Body of pancreas (tissue), 4 donors: ENCODE data around the gene MARCO.

Experiments used
- CTCF ChIP-seq, 7 experiments: fragments of 450-650 bp in 4 of 7; fragments of 200-600 bp in 3 of 7; sonication (generic) in 3 of 7; IDR thresholded peaks; one replicate each; pipeline ENCODE4 v1.5.1; 2016 to 2019; ENCODE audit warnings: antibody characterized with exemption in 7 of 7
- POLR2A ChIP-seq, 3 donors: fragments of 450-650 bp; IDR thresholded peaks; one replicate each; pipeline ENCODE4 v1.6.1; 2016; ENCODE audit warnings: antibody characterized with exemption in 3 of 3, mild to moderate bottlenecking in 2 of 3

GRCh38 chr2:118968042-118968441, 26.0 kb downstream of the MARCO start:
- no peak for TF ChIP-seq CTCF (IDR thresholded peaks at IDR 0.05)
- TF ChIP-seq POLR2A (IDR thresholded peaks at IDR 0.05): no peak
